WTC11 (cell line): Measurements from ENCODE around the gene DRC1. TPM values are rescaled to one million over a fixed set of nuclear protein-coding genes. Genes with fewer than 3 reads are reported as not detected.

Source experiments
- ATAC-seq: fragments of 200-7000 bp; cut with Tn5 transposase; 2 replicates; pipeline ENCODE4 v1.10.0; 2021; ENCODE audit warnings: mild to moderate bottlenecking, moderate library complexity
- CTCF ChIA-PET: fragments of 300-600 bp; sonication (Branson Sonifier 250); formaldehyde crosslinking; loops from one replicate; lab custom pipeline; 2021; ENCODE audit warnings: antibody characterized with exemption; lab: Charles Lee
- POLR2A ChIA-PET: fragments of 350-600 bp; sonication (Branson Sonifier 250); formaldehyde crosslinking; loops from one replicate; lab custom pipeline; 2021; ENCODE audit warnings: antibody characterized with exemption; lab: Charles Lee
- DNase-seq: peaks from one replicate; pipeline ENCODE4 v3.0.0; 2021; ENCODE audit warnings: low spot score
- H3K27ac Mint-ChIP-seq: 2 replicates; pipeline ENCODE4 v1.8.0; 2021; ENCODE audit warnings: mixed read lengths
- H3K27me3 Mint-ChIP-seq: 2 replicates; pipeline ENCODE4 v1.8.0; 2021; ENCODE audit warnings: low read depth, mild to moderate bottlenecking, moderate library complexity, mixed read lengths
- H3K36me3 Mint-ChIP-seq: 2 replicates; pipeline ENCODE4 v1.8.0; 2021; ENCODE audit warnings: mixed read lengths
- H3K4me1 Mint-ChIP-seq: 2 replicates; pipeline ENCODE4 v1.8.0; 2022; ENCODE audit warnings: mixed read lengths
- H3K4me3 Mint-ChIP-seq: 2 replicates; pipeline ENCODE4 v1.8.0; 2021; ENCODE audit warnings: mild to moderate bottlenecking, moderate library complexity, mixed read lengths
- H3K9me3 Mint-ChIP-seq: 2 replicates; pipeline ENCODE4 v1.8.0; 2021; ENCODE audit warnings: mixed read lengths
- ELF4 ChIP-seq: sonication (generic); formaldehyde crosslinking; IDR thresholded peaks from 2 replicates; pipeline ENCODE4 v1.8.1; 2022; ENCODE audit warnings: low read depth, mild to moderate bottlenecking, moderate library complexity, missing genetic modification reagents
- FOXK1 ChIP-seq: sonication (generic); formaldehyde crosslinking; IDR thresholded peaks from 2 replicates; pipeline ENCODE4 v1.8.0; 2022; ENCODE audit warnings: mild to moderate bottlenecking, moderate library complexity, missing genetic modification reagents
- FOXP1 ChIP-seq: sonication (generic); formaldehyde crosslinking; IDR thresholded peaks from 2 replicates; pipeline ENCODE4 v1.8.0; 2022; ENCODE audit warnings: missing genetic modification reagents, mild to moderate bottlenecking, moderate library complexity, borderline replicate concordance
- GRHL2 ChIP-seq: fragments of 250-450 bp; sonication (Bioruptor Pico); IDR thresholded peaks from 2 replicates; pipeline ENCODE4 v1.8.0; 2022; ENCODE audit warnings: mild to moderate bottlenecking, moderate library complexity; ENCODE audit not compliant: insufficient replicate concordance, severe bottlenecking
- IRF2 ChIP-seq: sonication (generic); formaldehyde crosslinking; IDR thresholded peaks from 2 replicates; pipeline ENCODE4 v1.8.0; 2022; ENCODE audit warnings: low read depth, missing genetic modification reagents, borderline replicate concordance
- MYBL2 ChIP-seq: sonication (generic); formaldehyde crosslinking; IDR thresholded peaks from 2 replicates; pipeline ENCODE4 v1.8.1; 2023; ENCODE audit warnings: mild to moderate bottlenecking, moderate library complexity, missing genetic modification reagents
- NFYB ChIP-seq: sonication (generic); formaldehyde crosslinking; conservative IDR thresholded peaks from 2 replicates; pipeline ENCODE4 v1.8.0; 2022; ENCODE audit warnings: low read depth, missing genetic modification reagents
- PRRX2 ChIP-seq: fragments of 250-450 bp; sonication (Bioruptor Pico); IDR thresholded peaks from 2 replicates; pipeline ENCODE4 v1.8.0; 2021; ENCODE audit warnings: mild to moderate bottlenecking
- RELA ChIP-seq: sonication (generic); formaldehyde crosslinking; IDR thresholded peaks from 2 replicates; pipeline ENCODE4 v1.8.1; 2022; ENCODE audit warnings: missing genetic modification reagents, mild to moderate bottlenecking, borderline replicate concordance
- RORB ChIP-seq: fragments of 250-450 bp; sonication (Bioruptor Pico); IDR thresholded peaks from 2 replicates; pipeline ENCODE4 v1.9.0; 2021; ENCODE audit warnings: mild to moderate bottlenecking
- SMAD4 ChIP-seq: sonication (generic); formaldehyde crosslinking; IDR thresholded peaks from 2 replicates; pipeline ENCODE4 v1.8.0; 2022; ENCODE audit warnings: mild to moderate bottlenecking, missing genetic modification reagents
- TEAD1 ChIP-seq: sonication (generic); formaldehyde crosslinking; IDR thresholded peaks from 2 replicates; pipeline ENCODE4 v1.8.0; 2022; ENCODE audit warnings: mild to moderate bottlenecking, missing genetic modification reagents
- TEAD4 ChIP-seq: sonication (generic); formaldehyde crosslinking; IDR thresholded peaks from 2 replicates; pipeline ENCODE4 v1.8.0; 2022; ENCODE audit warnings: mild to moderate bottlenecking, missing genetic modification reagents
- ZNF138 ChIP-seq: sonication (generic); formaldehyde crosslinking; conservative IDR thresholded peaks from 2 replicates; pipeline ENCODE4 v1.8.1; 2022; ENCODE audit warnings: mild to moderate bottlenecking, moderate library complexity, missing genetic modification reagents
- ZNF219 ChIP-seq: sonication (generic); formaldehyde crosslinking; IDR thresholded peaks from 2 replicates; pipeline ENCODE4 v1.8.0; 2023; ENCODE audit warnings: missing genetic modification reagents, mild to moderate bottlenecking, borderline replicate concordance
- ZNF317 ChIP-seq: sonication (generic); formaldehyde crosslinking; IDR thresholded peaks from 2 replicates; pipeline ENCODE4 v1.8.1; 2023; ENCODE audit warnings: low read depth, mild to moderate bottlenecking, moderate library complexity, missing genetic modification reagents, borderline replicate concordance
- ZNF396 ChIP-seq: fragments of 250-450 bp; sonication (Bioruptor Pico); IDR thresholded peaks from 2 replicates; pipeline ENCODE4 v1.8.0; 2021; ENCODE audit warnings: mild to moderate bottlenecking, moderate library complexity, borderline replicate concordance
- ZNF416 ChIP-seq: fragments of 250-450 bp; sonication (Bioruptor Pico); IDR thresholded peaks from 2 replicates; pipeline ENCODE4 v1.9.0; 2021; ENCODE audit warnings: mild to moderate bottlenecking, inconsistent platforms
- total RNA-seq: library from RNA; stranded (reverse); gene quantifications from 3 replicates; pipeline ENCODE4 v1.2.3, GENCODE V29; 2021
- TF ChIP-seq, protein P1 (sequence below): sonication (generic); formaldehyde crosslinking; IDR thresholded peaks from 2 replicates; pipeline ENCODE4 v1.8.0; 2022; ENCODE audit warnings: mild to moderate bottlenecking, missing genetic modification reagents
- TF ChIP-seq, protein P2 (sequence below): sonication (generic); formaldehyde crosslinking; IDR thresholded peaks from 2 replicates; pipeline ENCODE4 v1.8.1; 2022; ENCODE audit warnings: mild to moderate bottlenecking, missing genetic modification reagents, moderate library complexity, borderline replicate concordance
- TF ChIP-seq, protein P3 (sequence below): sonication (generic); formaldehyde crosslinking; IDR thresholded peaks from 2 replicates; pipeline ENCODE4 v1.8.1; 2022; ENCODE audit warnings: mild to moderate bottlenecking, moderate library complexity, missing genetic modification reagents
- TF ChIP-seq, protein P4 (sequence below): sonication (generic); formaldehyde crosslinking; IDR thresholded peaks from 2 replicates; pipeline ENCODE4 v1.8.1; 2022; ENCODE audit warnings: missing genetic modification reagents, borderline replicate concordance
- TF ChIP-seq, protein P5 (sequence below): sonication (generic); formaldehyde crosslinking; IDR thresholded peaks from 2 replicates; pipeline ENCODE4 v1.8.0; 2023; ENCODE audit warnings: missing genetic modification reagents
- TF ChIP-seq, protein P6 (sequence below): sonication (generic); formaldehyde crosslinking; IDR thresholded peaks from 2 replicates; pipeline ENCODE4 v1.8.1; 2023; ENCODE audit warnings: mild to moderate bottlenecking, moderate library complexity, missing genetic modification reagents

DRC1 gene
- total RNA-seq, 1 experiment from 2014 or later, result 0.55 TPM

DNA sequence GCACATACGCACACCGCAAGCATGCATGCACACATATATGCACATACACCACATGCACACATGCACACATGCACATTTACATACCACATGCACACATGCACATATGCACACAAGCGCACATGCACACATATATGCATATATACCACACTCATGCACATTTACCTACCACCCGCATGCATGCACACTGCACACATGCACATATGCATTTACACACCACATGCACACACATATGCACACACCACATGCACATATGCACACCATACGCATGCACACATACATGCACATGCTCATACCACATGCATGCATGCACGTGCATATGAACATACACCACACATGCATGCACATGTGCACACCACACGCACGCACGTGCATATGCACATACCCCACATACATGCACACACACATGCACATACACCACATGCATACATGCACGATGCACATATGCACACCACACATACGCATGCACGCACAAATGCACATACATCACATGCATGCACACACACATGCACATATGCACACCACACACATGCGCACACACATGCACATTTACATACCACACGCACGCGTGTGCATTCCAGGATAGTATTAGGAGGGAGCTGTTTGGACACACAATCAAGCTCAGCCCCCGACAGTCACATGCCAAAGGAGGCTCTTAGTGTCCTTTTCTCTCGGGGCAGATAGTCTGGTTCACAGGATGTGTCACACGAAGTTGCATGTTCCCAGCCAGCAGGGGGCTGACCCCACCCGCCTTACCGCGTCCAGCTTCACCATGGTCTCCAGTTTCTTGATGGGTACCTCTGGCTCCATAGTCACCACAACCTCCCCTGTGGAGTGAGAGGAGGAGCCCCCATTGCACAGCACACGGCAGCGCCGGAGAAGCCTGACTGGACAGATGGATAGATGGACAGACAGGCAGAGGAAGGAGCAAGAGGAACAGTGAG, 70.3 kb downstream of the DRC1 start:
- DNase-seq, result no peak
- H3K27ac Mint-ChIP-seq, result peak overlapping the region; percentile 65; the same call in 1 of the 2 replicates
- no peaks in the 10 kb centered on the region for H3K36me3 Mint-ChIP-seq
- no peaks in the 10 kb centered on the region for H3K27me3 Mint-ChIP-seq
- ATAC-seq, result no peak
- ChIA-PET CTCF (interaction anchor here (0.5 to 4.9 kb wide), 20 partner anchors 8 to 236 kb away, joined by 3 to 43 read pairs (median 4); no protein-coding TSS in a partner anchor), POLR2A (no interaction called here)
- 0 out of 2 replicates have a peak, but pooled peaks cover 2% of the 10 kb centered on the region for H3K4me1 Mint-ChIP-seq
- peaks cover 9% of the 10 kb centered on the region; the same call in 1 of the 2 replicates for H3K9me3 Mint-ChIP-seq
- TF ChIP-seq TEAD1 (CRISPR knock-in tag), result no peak
- no peak for TF ChIP-seq PRRX2 (CRISPR knock-in tag)
- no peak for TF ChIP-seq FOXK1
- TF ChIP-seq ELF4 (CRISPR knock-in tag), result no peak
- TF ChIP-seq RORB (CRISPR knock-in tag), result no peak
- TF ChIP-seq, protein P1, sequence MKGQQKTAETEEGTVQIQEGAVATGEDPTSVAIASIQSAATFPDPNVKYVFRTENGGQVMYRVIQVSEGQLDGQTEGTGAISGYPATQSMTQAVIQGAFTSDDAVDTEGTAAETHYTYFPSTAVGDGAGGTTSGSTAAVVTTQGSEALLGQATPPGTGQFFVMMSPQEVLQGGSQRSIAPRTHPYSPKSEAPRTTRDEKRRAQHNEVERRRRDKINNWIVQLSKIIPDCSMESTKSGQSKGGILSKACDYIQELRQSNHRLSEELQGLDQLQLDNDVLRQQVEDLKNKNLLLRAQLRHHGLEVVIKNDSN (CRISPR knock-in tag), result no peak
- TF ChIP-seq, protein P2, sequence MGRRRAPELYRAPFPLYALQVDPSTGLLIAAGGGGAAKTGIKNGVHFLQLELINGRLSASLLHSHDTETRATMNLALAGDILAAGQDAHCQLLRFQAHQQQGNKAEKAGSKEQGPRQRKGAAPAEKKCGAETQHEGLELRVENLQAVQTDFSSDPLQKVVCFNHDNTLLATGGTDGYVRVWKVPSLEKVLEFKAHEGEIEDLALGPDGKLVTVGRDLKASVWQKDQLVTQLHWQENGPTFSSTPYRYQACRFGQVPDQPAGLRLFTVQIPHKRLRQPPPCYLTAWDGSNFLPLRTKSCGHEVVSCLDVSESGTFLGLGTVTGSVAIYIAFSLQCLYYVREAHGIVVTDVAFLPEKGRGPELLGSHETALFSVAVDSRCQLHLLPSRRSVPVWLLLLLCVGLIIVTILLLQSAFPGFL (CRISPR knock-in tag), result no peak
- TF ChIP-seq IRF2, result no peak
- TF ChIP-seq GRHL2 (CRISPR knock-in tag), result no peak
- no peak for TF ChIP-seq FOXP1
- no peak for TF ChIP-seq ZNF416 (CRISPR knock-in tag)
- TF ChIP-seq SMAD4 (CRISPR knock-in tag), result no peak
- no peak for TF ChIP-seq ZNF396
- TF ChIP-seq, protein P3, sequence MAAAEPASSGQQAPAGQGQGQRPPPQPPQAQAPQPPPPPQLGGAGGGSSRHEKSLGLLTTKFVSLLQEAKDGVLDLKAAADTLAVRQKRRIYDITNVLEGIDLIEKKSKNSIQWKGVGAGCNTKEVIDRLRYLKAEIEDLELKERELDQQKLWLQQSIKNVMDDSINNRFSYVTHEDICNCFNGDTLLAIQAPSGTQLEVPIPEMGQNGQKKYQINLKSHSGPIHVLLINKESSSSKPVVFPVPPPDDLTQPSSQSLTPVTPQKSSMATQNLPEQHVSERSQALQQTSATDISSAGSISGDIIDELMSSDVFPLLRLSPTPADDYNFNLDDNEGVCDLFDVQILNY (CRISPR knock-in tag), result no peak
- no peak for TF ChIP-seq NFYB (CRISPR knock-in tag)
- TF ChIP-seq TEAD4 (CRISPR knock-in tag), result no peak
- TF ChIP-seq ZNF138 (CRISPR knock-in tag), result no peak
- no peak overlapping the region for H3K4me3 Mint-ChIP-seq

DNA sequence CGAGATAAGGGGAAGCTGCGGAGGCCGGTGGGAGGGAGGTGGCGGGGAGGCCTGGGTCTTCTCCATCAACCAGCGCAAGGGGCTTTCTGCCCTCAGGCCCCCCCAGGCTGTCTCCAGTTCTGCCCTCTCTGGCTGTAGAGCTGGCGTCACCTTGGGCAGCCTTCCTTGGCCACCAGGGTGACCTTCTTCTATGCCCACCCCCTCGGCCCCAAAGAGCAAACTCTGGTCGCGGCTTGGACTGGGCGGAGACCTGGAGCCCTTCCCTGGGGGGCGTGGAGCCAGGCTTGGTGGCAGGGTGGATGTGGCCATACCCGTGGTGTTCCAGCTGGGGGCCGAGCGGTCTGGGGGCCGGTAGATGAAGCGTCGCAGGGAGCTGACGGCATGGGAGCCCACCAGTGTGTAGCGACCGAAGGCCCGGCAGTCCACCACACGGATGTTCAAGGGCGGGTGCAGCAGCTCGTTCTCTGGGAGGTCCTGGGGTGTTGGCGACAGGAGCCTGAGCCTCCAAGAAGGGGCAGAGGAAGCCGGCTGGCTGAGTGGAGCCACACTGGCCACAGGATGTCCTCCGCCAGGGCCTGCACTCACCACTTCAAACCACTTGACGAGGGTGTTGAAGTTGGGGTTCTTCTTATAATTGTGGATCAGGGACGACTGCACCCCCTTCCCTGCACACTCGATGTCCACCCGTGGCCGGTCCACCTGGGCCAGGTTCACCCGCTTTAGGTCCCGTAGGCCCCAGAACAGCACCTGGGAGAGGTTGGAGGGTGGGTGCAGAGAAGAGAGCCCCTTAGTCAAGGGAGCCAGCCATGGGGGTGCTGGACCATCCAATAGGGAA, 71.3 kb downstream of the DRC1 start:
- ATAC-seq, result no peak
- no peaks in the 10 kb centered on the region for H3K36me3 Mint-ChIP-seq
- CTCF ChIA-PET, result interaction anchor here (0.6 to 4.9 kb wide), 5 partner anchors 10 to 153 kb away, joined by 3 to 41 read pairs (median 3); no protein-coding TSS in a partner anchor
- H3K4me1 Mint-ChIP-seq, result peaks cover 4% of the 10 kb centered on the region
- H3K27ac Mint-ChIP-seq, result no peak overlapping the region
- no peak for DNase-seq
- H3K9me3 Mint-ChIP-seq, result peaks cover 9% of the 10 kb centered on the region; the same call in 1 of the 2 replicates
- POLR2A ChIA-PET, result no interaction called here
- H3K27me3 Mint-ChIP-seq, result no peaks in the 10 kb centered on the region
- no peak overlapping the region for H3K4me3 Mint-ChIP-seq
- TF ChIP-seq, protein P4, sequence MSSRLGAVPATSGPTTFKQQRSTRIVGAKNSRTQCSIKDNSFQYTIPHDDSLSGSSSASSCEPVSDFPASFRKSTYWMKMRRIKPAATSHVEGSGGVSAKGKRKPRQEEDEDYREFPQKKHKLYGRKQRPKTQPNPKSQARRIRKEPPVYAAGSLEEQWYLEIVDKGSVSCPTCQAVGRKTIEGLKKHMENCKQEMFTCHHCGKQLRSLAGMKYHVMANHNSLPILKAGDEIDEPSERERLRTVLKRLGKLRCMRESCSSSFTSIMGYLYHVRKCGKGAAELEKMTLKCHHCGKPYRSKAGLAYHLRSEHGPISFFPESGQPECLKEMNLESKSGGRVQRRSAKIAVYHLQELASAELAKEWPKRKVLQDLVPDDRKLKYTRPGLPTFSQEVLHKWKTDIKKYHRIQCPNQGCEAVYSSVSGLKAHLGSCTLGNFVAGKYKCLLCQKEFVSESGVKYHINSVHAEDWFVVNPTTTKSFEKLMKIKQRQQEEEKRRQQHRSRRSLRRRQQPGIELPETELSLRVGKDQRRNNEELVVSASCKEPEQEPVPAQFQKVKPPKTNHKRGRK, result no peak
- TF ChIP-seq GRHL2 (CRISPR knock-in tag) (no peak), ZNF138 (CRISPR knock-in tag) (no peak), PRRX2 (CRISPR knock-in tag) (no peak), TEAD1 (CRISPR knock-in tag) (no peak), RELA (no peak), ZNF317 (CRISPR knock-in tag) (no peak), RORB (CRISPR knock-in tag) (no peak), ZNF219 (no peak), MYBL2 (CRISPR knock-in tag) (no peak)
- TF ChIP-seq, protein P2 (CRISPR knock-in tag), result no peak
- TF ChIP-seq, protein P5, sequence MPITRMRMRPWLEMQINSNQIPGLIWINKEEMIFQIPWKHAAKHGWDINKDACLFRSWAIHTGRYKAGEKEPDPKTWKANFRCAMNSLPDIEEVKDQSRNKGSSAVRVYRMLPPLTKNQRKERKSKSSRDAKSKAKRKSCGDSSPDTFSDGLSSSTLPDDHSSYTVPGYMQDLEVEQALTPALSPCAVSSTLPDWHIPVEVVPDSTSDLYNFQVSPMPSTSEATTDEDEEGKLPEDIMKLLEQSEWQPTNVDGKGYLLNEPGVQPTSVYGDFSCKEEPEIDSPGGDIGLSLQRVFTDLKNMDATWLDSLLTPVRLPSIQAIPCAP (CRISPR knock-in tag), result no peak
- TF ChIP-seq, protein P6, sequence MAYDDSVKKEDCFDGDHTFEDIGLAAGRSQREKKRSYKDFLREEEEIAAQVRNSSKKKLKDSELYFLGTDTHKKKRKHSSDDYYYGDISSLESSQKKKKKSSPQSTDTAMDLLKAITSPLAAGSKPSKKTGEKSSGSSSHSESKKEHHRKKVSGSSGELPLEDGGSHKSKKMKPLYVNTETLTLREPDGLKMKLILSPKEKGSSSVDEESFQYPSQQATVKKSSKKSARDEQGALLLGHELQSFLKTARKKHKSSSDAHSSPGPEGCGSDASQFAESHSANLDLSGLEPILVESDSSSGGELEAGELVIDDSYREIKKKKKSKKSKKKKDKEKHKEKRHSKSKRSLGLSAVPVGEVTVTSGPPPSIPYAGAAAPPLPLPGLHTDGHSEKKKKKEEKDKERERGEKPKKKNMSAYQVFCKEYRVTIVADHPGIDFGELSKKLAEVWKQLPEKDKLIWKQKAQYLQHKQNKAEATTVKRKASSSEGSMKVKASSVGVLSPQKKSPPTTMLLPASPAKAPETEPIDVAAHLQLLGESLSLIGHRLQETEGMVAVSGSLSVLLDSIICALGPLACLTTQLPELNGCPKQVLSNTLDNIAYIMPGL, result no peak
